Esophagus muscularis mucosa (tissue), 4 donors: ENCODE measurements around the gene SMIM24. TPM values are rescaled to one million over a fixed set of nuclear protein-coding genes. Genes with fewer than 3 reads are reported as not detected.
"Not testable (repeated sequence)": the region's sequence is repeated elsewhere in the genome, so short reads cannot be mapped to it uniquely, and the experiment has no call there.

Experiments
- DNase-seq: peaks from one replicate; pipeline ENCODE4 v3.0.0-alpha.2; 2017; ENCODE audit errors: extremely low spot score
- H3K27ac ChIP-seq, 4 donors: fragments of 200-600 bp; sonication (generic); replicated peaks in 1 of 4; 1 replicate in 3 of 4; 2 replicates in 1 of 4; pipeline ENCODE4 v1.5.1; 2016 to 2019; ENCODE audit warnings: mild to moderate bottlenecking in 1 of 4
- H3K27me3 ChIP-seq, 4 donors: fragments of 200-600 bp; sonication (generic); one replicate each; pipeline versions ENCODE4 v1.5.1 to v1.6.0; 2016 to 2019
- H3K36me3 ChIP-seq, 4 donors: fragments of 200-600 bp; sonication (generic); one replicate each; pipeline ENCODE4 v1.5.1; 2016 to 2019
- H3K4me1 ChIP-seq, 4 donors: fragments of 200-600 bp; sonication (generic); one replicate each; pipeline ENCODE4 v1.5.1; 2016 to 2019
- H3K4me3 ChIP-seq, 4 donors: fragments of 200-600 bp; sonication (generic); 1 replicate in 2 of 4; 2 replicates in 2 of 4; pipeline ENCODE4 v1.5.1; 2016 to 2019; ENCODE audit warnings: mild to moderate bottlenecking in 4 of 4, moderate library complexity in 1 of 4
- H3K9me3 ChIP-seq, 4 donors: fragments of 200-600 bp; sonication (generic); 1 replicate in 3 of 4; 2 replicates in 1 of 4; pipeline ENCODE4 v1.5.1; 2016 to 2019
- CTCF ChIP-seq, 3 experiments: fragments of 200-600 bp in 2 of 3; fragments of 450-650 bp in 1 of 3; sonication (generic) in 2 of 3; IDR thresholded peaks; one replicate each; pipeline ENCODE4 v1.5.1; 2017 to 2019; ENCODE audit warnings: antibody characterized with exemption in 3 of 3, mild to moderate bottlenecking in 2 of 3, moderate library complexity in 1 of 3
- EP300 ChIP-seq: sonication (generic); formaldehyde crosslinking; IDR thresholded peaks from one replicate; pipeline ENCODE4 v1.6.1; 2017; ENCODE audit warnings: antibody characterized with exemption
- POLR2A ChIP-seq: fragments of 450-650 bp; IDR thresholded peaks from one replicate; pipeline ENCODE4 v1.6.1; 2017; ENCODE audit warnings: antibody characterized with exemption, moderate library complexity, mild to moderate bottlenecking, low read depth
- POLR2AphosphoS5 ChIP-seq, 2 donors: sonication (generic); formaldehyde crosslinking; IDR thresholded peaks; one replicate each; pipeline ENCODE4 v1.6.1; 2017; ENCODE audit warnings: antibody characterized with exemption in 2 of 2
- WGBS: methylation state at CpG from one replicate; pipeline ENCODE4 v1.1.5; 2018; 5-methylcytosine and 5-hydroxymethylcytosine counted together
- intact Hi-C: fragments of 100-400 bp; cut with DNase I; formaldehyde crosslinking; loops from one replicate; pipeline ENCODE4 v1.15.1; 2023
- small RNA-seq, 3 donors: library from RNA; depleted of rRNA; stranded (forward); fragments of <200 nt; gene quantifications; one replicate each; pipeline ENCODE3, GENCODE V24; 2016
- total RNA-seq, 4 donors: library from RNA; depleted of rRNA; stranded (reverse); fragments of >200 nt; gene quantifications; one replicate each; pipeline versions ENCODE4 v1.1.0 to v1.2.1, GENCODE V29; 2016

Gene SMIM24
- total RNA-seq, 4 donors from 2014 or later, result not detected

GRCh38 chr19:3431760-3432397 is 48.4 kb downstream of the SMIM24 start:
- Histone ChIP-seq H3K4me3 (no peak overlapping the region), H3K9me3 (no peaks in the 10 kb centered on the region), H3K36me3 (peaks cover 21 to 55% (median 44%) of the 10 kb centered on the region in 4 donors), H3K4me1 (peaks cover 62 to 99% (median 93%) of the 10 kb centered on the region in 4 donors), H3K27me3 (no peaks in the 10 kb centered on the region), H3K27ac (peak overlapping the region; percentile 93 to 97 (median 96))
- 86% methylated on average over 18 of the region's 18 CpGs for WGBS
- no peak for DNase-seq
- intact Hi-C loops, result no loop called here
- no peak for TF ChIP-seq POLR2A
- no peak for TF ChIP-seq EP300

- Histone ChIP-seq H3K36me3 (peaks cover 20 to 53% (median 41%) of the 10 kb centered on the region in 4 donors), H3K4me3 (peak overlapping the region in 1 of 4 donors; percentile 16), H3K27ac (peak overlapping the region; percentile 93 to 97 (median 96)), H3K4me1 (peaks cover 62 to 99% (median 98%) of the 10 kb centered on the region in 4 donors)
- H3K9me3 ChIP-seq, intact Hi-C loops, DNase-seq, H3K27me3 ChIP-seq: not testable (repeated sequence)
- WGBS, result 67% methylated on average over 5 of the region's 5 CpGs
Measured at GRCh38 chr19:3430366-3430680, 50.0 kb downstream of the SMIM24 start.

- Histone ChIP-seq H3K27me3 (no peaks in the 10 kb centered on the region), H3K4me1 (peaks cover 52 to 98% (median 93%) of the 10 kb centered on the region in 4 donors), H3K36me3 (peaks cover 10 to 31% (median 25%) of the 10 kb centered on the region in 4 donors), H3K9me3 (no peaks in the 10 kb centered on the region), H3K4me3 (no peak overlapping the region), H3K27ac (peak overlapping the region; percentile 93 to 97 (median 96))
- WGBS, result 88% methylated on average over 9 of the region's 9 CpGs
- intact Hi-C loops, result loop anchor here (10.0 kb wide), 1 partner anchor 62 kb away; the partner anchor contains the start of gene NFIC
- TF ChIP-seq POLR2A (no peak), CTCF (IDR thresholded peaks at IDR 0.05) (no peak), EP300 (no peak), POLR2AphosphoS5 (IDR thresholded peaks at IDR 0.05) (no peak)
- no peak for DNase-seq
Measured at GRCh38 chr19:3426433-3426832, 53.9 kb downstream of the SMIM24 start.

Small RNA genes within 50 kb of the gene (small RNA-seq; reads per million reads assigned to genes)
- gene RF00212, result 0 to 0.17 (median 0) reads per million in 3 donors

Other genes starting within 250 kb of the SMIM24 start
- 100 to 1,000 TPM; 165 to 297 (median 211) TPM for gene NFIC, start 113.9 kb downstream of the SMIM24 start, total RNA-seq
- gene SMIM44, start 2.9 kb upstream of the SMIM24 start, total RNA-seq, result not detected
- 10 to 100 TPM; 19.5 to 37.5 (median 25.8) TPM for gene DOHH, start 20.1 kb upstream of the SMIM24 start, total RNA-seq
- 10 to 100 TPM; 15.8 to 41.2 (median 31.4) TPM for gene FZR1, start 25.8 kb upstream of the SMIM24 start, total RNA-seq
- gene TEKTIP1, start 58.6 kb upstream of the SMIM24 start, total RNA-seq, result not detected
- 10 to 100 TPM; 28.2 to 87.0 (median 62.4) TPM for gene MFSD12, start 77.1 kb upstream of the SMIM24 start, total RNA-seq
- 100 to 1,000 TPM; 136 to 202 (median 161) TPM for gene HMG20B, start 92.4 kb upstream of the SMIM24 start, total RNA-seq
- gene GIPC3, start 105.0 kb upstream of the SMIM24 start, total RNA-seq, result 10 to 100 TPM in 1 of 4 donors, 1 to 10 TPM in 3; 4.1 to 17.5 (median 4.9) TPM
- gene TBXA2R, start 126.3 kb upstream of the SMIM24 start, total RNA-seq, result 10 to 100 TPM in 1 of 4 donors, 1 to 10 TPM in 3; 4.8 to 17.2 (median 7.7) TPM
- gene CACTIN, start 146.3 kb upstream of the SMIM24 start, total RNA-seq, result 10 to 100 TPM; 28.7 to 45.0 (median 34.2) TPM
- 100 to 1,000 TPM in 2 of 4 donors, 10 to 100 TPM in 2; 73.2 to 180 (median 99.9) TPM for gene PIP5K1C, start 219.9 kb upstream of the SMIM24 start, total RNA-seq
- 1 to 10 TPM in 1 of 4 donors, under 1 TPM in 2, not detected in 1; 0.06 to 4.2 (median 0.17) TPM for gene TJP3, start 227.9 kb upstream of the SMIM24 start, total RNA-seq